Left colon (tissue), 2 donors: ENCODE results near the gene ADCY3. TPM values are rescaled to one million over a fixed set of nuclear protein-coding genes. Genes with fewer than 3 reads are reported as not detected.
A peak's percentile ranks its signal among the peaks of the same experiment; 100 is the strongest.

Source experiments
- ATAC-seq: fragments of 200-7000 bp; cut with Tn5 transposase; one replicate; pipeline ENCODE4 v1.9.1; 2020; ENCODE audit warnings: mild to moderate bottlenecking, moderate library complexity
- DNase-seq, 2 donors: peaks; one replicate each; pipeline ENCODE4 v3.0.0-alpha.2; 2020
- intact Hi-C, 2 donors: fragments of 100-400 bp; cut with DNase I in 1 of 2; cut with micrococcal nuclease in 1 of 2; formaldehyde crosslinking; loops; one replicate each; pipeline versions ENCODE4 v1.11.2 to v1.14.0; 2022; cut with DNase I, micrococcal nuclease
- total RNA-seq, 2 donors: library from RNA; stranded (reverse); fragmentation: NEBNext Ultra II Directional; extraction: Animal tissue kit (Norgen Biotek cat#: 25700); gene quantifications; one replicate each; pipeline ENCODE4 v1.2.1, GENCODE V29; 2021
- donor health status: DM: no; HTN: no; CAD: no.
- donor health status: DM: yes; HTN: yes; CAD: no.

The ADCY3 gene
- total RNA-seq, 2 donors from 2014 or later: 30.2 to 36.7 TPM

- peak; percentile 10 for ATAC-seq
- intact Hi-C loops: loop anchor here (5.0 to 10.0 kb wide), 2 partner anchors 414 to 422 kb away; no protein-coding TSS in a partner anchor
These were observed 93.3 kb downstream of the ADCY3 start for GRCh38 chr2:24826773-24827145.

GRCh38 chr2:24825883-24826772 lies 93.9 kb downstream of the ADCY3 start:
- ATAC-seq (no peak), DNase-seq (peak in 1 of 2 donors; percentile 5)
- intact Hi-C loops: loop anchor here (5.0 to 10.0 kb wide), 2 partner anchors 414 to 421 kb away; no protein-coding TSS in a partner anchor

More at GRCh38 chr2:24826773-24827145, 93.3 kb downstream of the ADCY3 start:
- no peak for DNase-seq

GRCh38 chr2:24824966-24825882 lies 94.8 kb downstream of the ADCY3 start:
- intact Hi-C loops: loop anchor here (5.0 to 10.0 kb wide), 2 partner anchors 413 to 420 kb away; no protein-coding TSS in a partner anchor
- peak in 1 of 2 donors; percentile 11 for DNase-seq
- no peak for ATAC-seq

- DNase-seq: no peak
- no peak for ATAC-seq
- intact Hi-C loops: loop anchor here in 1 of 2 donors (10.0 kb wide), 1 partner anchor 419 kb away; no protein-coding TSS in a partner anchor
These were observed 95.9 kb downstream of the ADCY3 start for GRCh38 chr2:24824071-24824588.

GRCh38 chr2:24822049-24822706 lies 97.9 kb downstream of the ADCY3 start:
- no peak for ATAC-seq

GRCh38 chr2:24821433-24821891 lies 98.6 kb downstream of the ADCY3 start:
- ATAC-seq: no peak
- intact Hi-C loops: loop anchor here in 1 of 2 donors (10.0 kb wide), 1 partner anchor 417 kb away; no protein-coding TSS in a partner anchor
- no peak for DNase-seq

More at GRCh38 chr2:24822049-24822706, 97.9 kb downstream of the ADCY3 start:
- no peak for DNase-seq
- intact Hi-C loops: loop anchor here in 1 of 2 donors (10.0 kb wide), 1 partner anchor 417 kb away; no protein-coding TSS in a partner anchor

- intact Hi-C loops: loop anchor here in 1 of 2 donors (10.0 kb wide), 1 partner anchor 416 kb away; no protein-coding TSS in a partner anchor
- no peak for DNase-seq
- ATAC-seq: peak; percentile 54
These were observed 99.2 kb downstream of the ADCY3 start for GRCh38 chr2:24820598-24821432.

GRCh38 chr2:24820175-24820513 lies 99.9 kb downstream of the ADCY3 start:
- no peak for DNase-seq
- no peak for ATAC-seq
- intact Hi-C loops: loop anchor here in 1 of 2 donors (10.0 kb wide), 1 partner anchor 415 kb away; no protein-coding TSS in a partner anchor

- intact Hi-C loops: loop anchor here in 1 of 2 donors (10.0 kb wide), 1 partner anchor 415 kb away; no protein-coding TSS in a partner anchor
- ATAC-seq: no peak
- DNase-seq: peak in 1 of 2 donors; percentile 1
These were observed 100.4 kb downstream of the ADCY3 start for GRCh38 chr2:24819442-24820174.

GRCh38 chr2:24818721-24819167 lies 101.3 kb downstream of the ADCY3 start:
- DNase-seq: no peak
- intact Hi-C loops: no loop called here
- no peak for ATAC-seq

- no peak for ATAC-seq
- intact Hi-C loops: no loop called here
These were observed 103.2 kb downstream of the ADCY3 start for GRCh38 chr2:24816884-24817283.

GRCh38 chr2:24816404-24816803 lies 103.6 kb downstream of the ADCY3 start:
- ATAC-seq (no peak), DNase-seq (no peak)
- intact Hi-C loops: no loop called here

More at GRCh38 chr2:24816884-24817283, 103.2 kb downstream of the ADCY3 start:
- DNase-seq: no peak

GRCh38 chr2:24815171-24815570 lies 104.9 kb downstream of the ADCY3 start:
- intact Hi-C loops: no loop called here
- no peak for ATAC-seq
- DNase-seq: no peak

- DNase-seq (no peak), ATAC-seq (no peak)
- intact Hi-C loops: no loop called here
These were observed 105.5 kb downstream of the ADCY3 start for GRCh38 chr2:24814516-24814915.

GRCh38 chr2:24813691-24814137 lies 106.3 kb downstream of the ADCY3 start:
- DNase-seq (no peak), ATAC-seq (no peak)
- intact Hi-C loops: no loop called here

- intact Hi-C loops: no loop called here
- ATAC-seq (peak; percentile 26), DNase-seq (no peak)
These were observed 110.6 kb downstream of the ADCY3 start for GRCh38 chr2:24809316-24810007.
